HEK293T (cell line): Measurements from ENCODE around the gene LRRC8B.

Experiments
- CTCF ChIA-PET: fragments of 350-600 bp; formaldehyde crosslinking; extraction: SDS; loops from one replicate; lab custom pipeline; 2021; ENCODE audit warnings: antibody characterized with exemption, inconsistent platforms; lab: Yijun Ruan, JAX
- POLR2A ChIA-PET: fragments of 350-600 bp; formaldehyde crosslinking; extraction: SDS; loops from one replicate; lab custom pipeline; 2020; ENCODE audit warnings: antibody characterized with exemption, inconsistent platforms; lab: Yijun Ruan, JAX
- DNase-seq: peaks from one replicate; pipeline ENCODE4 v3.0.0; 2012; ENCODE audit warnings: mixed read lengths; ENCODE audit errors: extremely low spot score
- ARNT ChIP-seq: fragments of 450-650 bp; IDR thresholded peaks from 2 replicates; pipeline ENCODE4 v1.6.1; 2017; ENCODE audit warnings: mild to moderate bottlenecking
- BHLHE40 ChIP-seq: fragments of 450-650 bp; IDR thresholded peaks from 2 replicates; pipeline ENCODE4 v1.6.1; 2016; ENCODE audit warnings: mild to moderate bottlenecking, moderate library complexity, borderline replicate concordance
- CTBP1 ChIP-seq: fragments of 450-650 bp; IDR thresholded peaks from 2 replicates; pipeline ENCODE4 v1.6.1; 2016; ENCODE audit warnings: borderline replicate concordance
- ELF4 ChIP-seq: fragments of 450-650 bp; IDR thresholded peaks from 2 replicates; pipeline ENCODE4 v1.6.1; 2017; ENCODE audit warnings: antibody characterized with exemption
- FOXA1 ChIP-seq: fragments of 450-650 bp; IDR thresholded peaks from 2 replicates; pipeline ENCODE4 v1.6.1; 2016; ENCODE audit warnings: mild to moderate bottlenecking
- FOXK2 ChIP-seq: fragments of 450-650 bp; IDR thresholded peaks from 2 replicates; pipeline ENCODE4 v1.6.1; 2016; ENCODE audit warnings: mild to moderate bottlenecking
- FOXM1 ChIP-seq: fragments of 450-650 bp; IDR thresholded peaks from 2 replicates; pipeline ENCODE4 v1.6.1; 2017; ENCODE audit warnings: mild to moderate bottlenecking, borderline replicate concordance
- HDGF ChIP-seq: fragments of 450-650 bp; IDR thresholded peaks from 2 replicates; pipeline ENCODE4 v1.6.1; 2017; ENCODE audit warnings: antibody characterized with exemption, borderline replicate concordance
- L3MBTL2 ChIP-seq: fragments of 450-650 bp; conservative IDR thresholded peaks from 2 replicates; pipeline ENCODE4 v1.6.1; 2016; ENCODE audit warnings: mild to moderate bottlenecking
- LEF1 ChIP-seq: fragments of 450-650 bp; IDR thresholded peaks from 2 replicates; pipeline ENCODE4 v1.6.1; 2017; ENCODE audit warnings: mild to moderate bottlenecking, borderline replicate concordance
- NFRKB ChIP-seq: fragments of 450-650 bp; IDR thresholded peaks from 2 replicates; pipeline ENCODE4 v1.6.1; 2016; ENCODE audit warnings: mild to moderate bottlenecking, moderate library complexity
- SP1 ChIP-seq: fragments of 450-650 bp; IDR thresholded peaks from 2 replicates; pipeline ENCODE4 v1.6.1; 2017
- SUZ12 ChIP-seq: fragments of 450-650 bp; IDR thresholded peaks from 2 replicates; pipeline ENCODE4 v1.6.1; 2016; ENCODE audit warnings: mild to moderate bottlenecking
- TARDBP ChIP-seq: fragments of 450-650 bp; IDR thresholded peaks from 2 replicates; pipeline ENCODE4 v1.6.1; 2016
- ZNF384 ChIP-seq: fragments of 450-650 bp; IDR thresholded peaks from 2 replicates; pipeline ENCODE4 v1.6.1; 2016
- TF ChIP-seq, protein P1 (sequence below): fragments of 450-650 bp; IDR thresholded peaks from 2 replicates; pipeline ENCODE4 v1.6.1; 2016

The LRRC8B gene

GRCh38 chr1:89608319-89608983 is 83.8 kb downstream of the LRRC8B start:
- ChIA-PET POLR2A (no interaction called here), CTCF (interaction anchor here (0.7 to 1.0 kb wide), 2 partner anchors 125 to 154 kb away, joined by 3 read pairs; no protein-coding TSS in a partner anchor)
- TF ChIP-seq LEF1, result no peak
- TF ChIP-seq ZNF384, result no peak
- TF ChIP-seq FOXM1, result no peak
- TF ChIP-seq TARDBP, result no peak
- TF ChIP-seq HDGF, result no peak
- DNase-seq, result no peak

GRCh38 chr1:89608984-89609725 is 84.5 kb downstream of the LRRC8B start:
- DNase-seq, result no peak
- CTCF ChIA-PET, result interaction anchor here (0.7 kb wide), 1 partner anchor 126 kb away, joined by 3 read pairs; no protein-coding TSS in a partner anchor
- TF ChIP-seq SP1 (no peak), ARNT (no peak), FOXA1 (no peak)
- POLR2A ChIA-PET, result no interaction called here

GRCh38 chr1:89609781-89610456 is 85.3 kb downstream of the LRRC8B start:
- CTCF ChIA-PET, result no interaction called here
- TF ChIP-seq FOXM1 (no peak), HDGF (no peak), ARNT (no peak), FOXK2 (no peak)
- POLR2A ChIA-PET, result interaction anchor here (0.6 kb wide), 1 partner anchor 206 kb away, joined by 3 read pairs; no protein-coding TSS in a partner anchor
- no peak for DNase-seq

GRCh38 chr1:89610457-89611011 is 85.9 kb downstream of the LRRC8B start:
- no peak for DNase-seq
- POLR2A ChIA-PET, result interaction anchor here (0.6 kb wide), 1 partner anchor 205 kb away, joined by 3 read pairs; no protein-coding TSS in a partner anchor
- CTCF ChIA-PET, result no interaction called here

DNA sequence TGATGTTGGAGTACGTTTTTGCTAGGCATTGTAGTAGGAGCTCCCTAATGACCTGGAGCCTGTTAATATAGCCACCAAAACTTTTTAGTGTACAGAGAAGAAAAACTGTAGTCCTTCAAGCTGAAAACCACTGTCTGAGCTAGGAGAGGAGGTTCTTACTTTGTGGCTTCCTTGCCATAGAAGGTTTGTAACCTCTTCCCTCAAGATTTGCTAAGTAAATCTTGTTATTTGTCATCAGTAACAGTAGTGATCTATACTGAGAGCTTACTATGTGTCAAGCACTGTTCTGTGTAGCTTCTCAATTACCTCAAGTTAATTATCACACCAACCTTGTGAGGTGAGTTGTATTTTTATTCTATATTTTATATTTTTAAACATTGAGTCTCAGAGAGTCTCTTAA is 87.1 kb downstream of the LRRC8B start:
- ChIA-PET CTCF (interaction anchor here (1.0 to 1.2 kb wide), 2 partner anchors 10 to 150 kb away, joined by 3 read pairs; no protein-coding TSS in a partner anchor), POLR2A (no interaction called here)
- TF ChIP-seq, protein P1, sequence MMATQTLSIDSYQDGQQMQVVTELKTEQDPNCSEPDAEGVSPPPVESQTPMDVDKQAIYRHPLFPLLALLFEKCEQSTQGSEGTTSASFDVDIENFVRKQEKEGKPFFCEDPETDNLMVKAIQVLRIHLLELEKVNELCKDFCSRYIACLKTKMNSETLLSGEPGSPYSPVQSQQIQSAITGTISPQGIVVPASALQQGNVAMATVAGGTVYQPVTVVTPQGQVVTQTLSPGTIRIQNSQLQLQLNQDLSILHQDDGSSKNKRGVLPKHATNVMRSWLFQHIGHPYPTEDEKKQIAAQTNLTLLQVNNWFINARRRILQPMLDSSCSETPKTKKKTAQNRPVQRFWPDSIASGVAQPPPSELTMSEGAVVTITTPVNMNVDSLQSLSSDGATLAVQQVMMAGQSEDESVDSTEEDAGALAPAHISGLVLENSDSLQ, result no peak
- TF ChIP-seq CTBP1 (no peak), FOXM1 (no peak), L3MBTL2 (no peak), LEF1 (no peak), FOXA1 (no peak), ZNF384 (no peak), NFRKB (no peak), ELF4 (no peak), BHLHE40 (no peak), HDGF (no peak), TARDBP (no peak), ARNT (no peak), FOXK2 (no peak), SUZ12 (no peak), SP1 (no peak)
- DNase-seq, result no peak

More at GRCh38 chr1:89610457-89611011, 85.9 kb downstream of the LRRC8B start:
- TF ChIP-seq NFRKB, result no peak
- TF ChIP-seq ZNF384, result no peak
- TF ChIP-seq CTBP1, result no peak
- TF ChIP-seq BHLHE40, result no peak
- no peak for TF ChIP-seq ELF4
- TF ChIP-seq, protein P1, result no peak
- TF ChIP-seq FOXM1, result no peak
- no peak for TF ChIP-seq LEF1
- TF ChIP-seq FOXA1, result no peak
- no peak for TF ChIP-seq SUZ12
- TF ChIP-seq TARDBP, result no peak
- TF ChIP-seq HDGF, result no peak
- TF ChIP-seq SP1, result no peak
- TF ChIP-seq ARNT, result no peak
- no peak for TF ChIP-seq FOXK2
- no peak for TF ChIP-seq L3MBTL2

GRCh38 chr1:89613928-89614327 is 89.3 kb downstream of the LRRC8B start:
- CTCF ChIA-PET, result no interaction called here
- POLR2A ChIA-PET, result interaction anchor here (1.1 kb wide), 1 partner anchor 9 kb away, joined by 5 read pairs; no protein-coding TSS in a partner anchor
- no peak for TF ChIP-seq BHLHE40
- TF ChIP-seq, protein P1, result no peak
- TF ChIP-seq SUZ12, result no peak
- no peak for TF ChIP-seq TARDBP
- no peak for TF ChIP-seq NFRKB
- TF ChIP-seq ZNF384, result no peak
- TF ChIP-seq L3MBTL2, result no peak
- no peak for TF ChIP-seq CTBP1
- no peak for TF ChIP-seq SP1
- TF ChIP-seq FOXK2, result no peak
- no peak for TF ChIP-seq LEF1
- no peak for TF ChIP-seq FOXM1
- TF ChIP-seq ARNT, result no peak
- DNase-seq, result no peak
